RWPE1 (cell line): ENCODE data around the gene AVPI1.

Experiments used
- CTCF ChIA-PET: fragments of 350-600 bp; sonication (Branson Sonifier 250); formaldehyde crosslinking; extraction: SDS; loops from one replicate; lab custom pipeline; 2021; lab: Yijun Ruan, JAX
- POLR2A ChIA-PET: fragments of 400-600 bp; formaldehyde crosslinking; extraction: SDS; loops from one replicate; lab custom pipeline; 2020; ENCODE audit warnings: antibody characterized with exemption; ENCODE audit not compliant: low non-redundant PET; lab: Yijun Ruan, JAX
- DNase-seq: peaks from one replicate; pipeline ENCODE4 v3.0.0; 2012; ENCODE audit warnings: low spot score
- H3K27ac ChIP-seq: fragments of 450-650 bp; 2 replicates; pipeline ENCODE4 v1.5.1; 2017
- CTCF ChIP-seq: fragments of 450-650 bp; conservative IDR thresholded peaks from 2 replicates; pipeline ENCODE4 v1.5.1; 2017; ENCODE audit warnings: low read depth, mild to moderate bottlenecking

The AVPI1 gene

GRCh38 chr10:97721871-97722780 is 35.1 kb upstream of the AVPI1 start:
- no peak for TF ChIP-seq CTCF
- ChIA-PET CTCF (interaction anchor here (0.6 to 1.3 kb wide), 4 partner anchors 8 to 21 kb away, joined by 3 to 4 read pairs (median 3); partner anchors contain the start of gene MARVELD1), POLR2A (no interaction called here)
- peak overlapping the region; percentile 86 for H3K27ac ChIP-seq
- DNase-seq, result no peak

GRCh38 chr10:97719602-97720001 is 32.6 kb upstream of the AVPI1 start:
- ChIA-PET POLR2A (interaction anchor here (0.7 kb wide), 1 partner anchor 36 kb away, joined by 3 read pairs; no protein-coding TSS in a partner anchor), CTCF (interaction anchor here (1.1 to 3.5 kb wide), 2 partner anchors 10 to 18 kb away, joined by 4 to 21 read pairs; no protein-coding TSS in a partner anchor)
- TF ChIP-seq CTCF, result no peak
- no peak for DNase-seq
- peak overlapping the region; percentile 92 for H3K27ac ChIP-seq

DNA sequence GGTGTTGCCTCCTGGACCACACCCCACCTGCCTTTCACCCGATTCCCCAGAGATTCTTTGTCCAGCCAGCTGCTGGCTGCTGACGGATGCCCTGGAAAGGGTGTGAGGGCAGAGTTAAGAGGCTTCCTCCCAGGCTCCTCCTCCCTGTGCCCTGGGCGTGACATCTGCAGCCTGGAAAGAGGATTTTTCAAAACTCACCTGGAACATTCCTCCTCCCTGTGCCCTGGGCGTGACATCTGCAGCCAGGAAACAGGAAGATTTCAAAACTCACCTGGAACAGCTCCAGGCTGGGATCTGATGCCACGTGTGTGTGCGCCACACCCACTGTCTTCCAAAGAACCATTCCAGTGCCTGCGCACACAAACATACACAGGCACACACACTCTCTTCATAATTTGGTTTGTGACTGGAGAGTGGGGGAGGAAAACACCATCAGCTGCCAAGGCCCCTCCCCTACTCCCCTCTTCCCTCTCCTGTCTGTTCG is 31.7 kb upstream of the AVPI1 start:
- TF ChIP-seq CTCF, result no peak
- ChIA-PET CTCF (interaction anchor here (0.6 to 3.5 kb wide), 5 partner anchors 9 to 20 kb away, joined by 3 to 21 read pairs (median 4); no protein-coding TSS in a partner anchor), POLR2A (interaction anchor here (0.7 to 1.6 kb wide), 5 partner anchors 9 to 1968 kb away, joined by 3 to 4 read pairs (median 3); partner anchors contain the start of genes AVPI1 and ZFYVE27)
- H3K27ac ChIP-seq, result peak overlapping the region; percentile 92
- DNase-seq, result peak; percentile 98

DNA sequence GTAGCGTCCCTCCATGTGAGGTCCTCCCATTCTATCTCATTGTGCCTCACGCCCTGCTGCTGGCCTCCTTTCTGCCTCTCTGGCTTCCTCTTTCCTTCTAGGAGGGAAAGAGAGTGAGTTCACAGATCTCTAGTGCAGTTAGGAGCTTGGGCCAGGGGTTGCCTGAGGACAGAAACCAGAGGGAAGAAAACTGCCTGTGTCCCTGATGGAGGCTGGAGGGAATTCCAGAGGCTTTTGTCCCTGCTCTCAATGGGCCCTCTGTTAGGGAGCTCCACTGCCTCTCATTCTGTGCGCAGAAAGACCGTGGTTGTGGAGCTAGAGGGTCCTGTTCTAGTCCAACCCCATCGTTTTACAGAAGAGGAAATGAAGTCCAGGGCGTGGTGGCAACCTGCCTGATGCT is 31.1 kb upstream of the AVPI1 start:
- peak overlapping the region; percentile 92 for H3K27ac ChIP-seq
- DNase-seq, result no peak
- CTCF ChIA-PET, result interaction anchor here (0.6 to 3.5 kb wide), 4 partner anchors 9 to 21 kb away, joined by 3 to 21 read pairs (median 4); no protein-coding TSS in a partner anchor
- POLR2A ChIA-PET, result interaction anchor here (0.7 to 1.6 kb wide), 4 partner anchors 9 to 31 kb away, joined by 3 to 4 read pairs (median 3); partner anchors contain the start of genes AVPI1 and ZFYVE27
- no peak for TF ChIP-seq CTCF

DNA sequence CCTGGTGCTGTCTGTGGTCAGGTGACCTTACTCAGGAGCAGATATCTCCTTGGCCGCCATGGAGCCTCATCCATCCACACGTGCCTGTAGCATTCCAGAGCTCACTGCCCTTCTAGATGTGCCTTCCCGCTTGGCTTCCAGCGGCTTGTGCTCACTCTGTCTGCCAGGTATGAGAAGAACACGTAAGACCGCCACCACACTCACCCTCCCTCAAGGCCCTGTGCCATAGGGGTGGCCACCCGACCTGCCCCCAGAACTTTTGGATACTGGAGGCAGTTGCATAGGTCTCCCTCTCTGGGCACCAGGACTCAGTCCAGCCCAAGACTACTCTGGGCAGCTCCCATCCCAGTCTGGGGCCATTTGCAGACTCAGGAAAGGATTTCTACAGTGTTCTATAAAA is 30.6 kb upstream of the AVPI1 start:
- POLR2A ChIA-PET, result interaction anchor here (1.4 to 1.6 kb wide), 3 partner anchors 8 to 30 kb away, joined by 3 to 4 read pairs (median 3); partner anchors contain the start of genes AVPI1 and ZFYVE27
- peak overlapping the region; percentile 92 for H3K27ac ChIP-seq
- CTCF ChIA-PET, result interaction anchor here (1.1 to 3.5 kb wide), 2 partner anchors 8 to 15 kb away, joined by 4 to 21 read pairs; no protein-coding TSS in a partner anchor
- no peak for TF ChIP-seq CTCF
- DNase-seq, result no peak
